DOHH2 (cell line): ENCODE measurements around the gene SYNGAP1.

Experiments used
- CTCF ChIP-seq: fragments of 200-600 bp; sonication (generic); IDR thresholded peaks from one replicate; pipeline ENCODE4 v1.5.1; 2014; ENCODE audit warnings: antibody characterized with exemption, mild to moderate bottlenecking, low read depth, low read length; ENCODE audit not compliant: poor library complexity, severe bottlenecking
- EZH2phosphoT487 ChIP-seq: fragments of 200-600 bp; sonication (generic); IDR thresholded peaks from 2 replicates; pipeline ENCODE4 v1.6.1; 2017; ENCODE audit warnings: borderline replicate concordance, mild to moderate bottlenecking, antibody characterized with exemption, low read length, moderate library complexity, mixed read lengths

GRCh38 chr6:33415831-33416230 lies 4.0 kb upstream of the SYNGAP1 start:
- TF ChIP-seq CTCF (no peak), EZH2phosphoT487 (no peak)
